HG03135 (cell line): ENCODE measurements around the gene ARMH2.

ENCODE experiments used
- ATAC-seq: cut with Tn5 transposase; IDR thresholded peaks from one replicate; pipeline ENCODE4 v1.9.1; 2021; ENCODE audit warnings: mild to moderate bottlenecking, moderate library complexity; ENCODE audit not compliant: unreplicated experiment

The ARMH2 gene

GRCh38 chr6:24821860-24822444 lies 23.2 kb upstream of the ARMH2 start:
- no peak for ATAC-seq

DNA sequence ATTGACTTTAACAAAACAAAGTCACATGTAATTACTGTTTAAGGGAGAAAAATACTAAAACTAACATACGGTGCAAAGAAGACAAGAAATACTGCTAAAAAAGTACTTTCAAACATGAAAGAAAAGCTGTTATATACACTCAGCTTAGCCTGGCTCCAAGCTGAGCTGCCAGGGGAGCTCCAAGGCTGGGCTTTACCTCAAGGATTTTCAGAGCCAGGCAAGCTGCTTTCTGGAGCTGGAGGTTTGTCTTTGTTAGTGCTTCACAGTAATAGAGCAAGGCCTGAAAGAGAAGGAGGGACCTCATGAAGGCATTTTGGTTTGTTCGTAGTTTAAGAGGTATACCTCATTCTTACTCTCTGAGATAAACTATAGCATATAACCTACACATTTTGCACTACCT lies 19.6 kb upstream of the ARMH2 start:
- no peak for ATAC-seq

GRCh38 chr6:24809728-24810127 lies 11.0 kb upstream of the ARMH2 start:
- ATAC-seq, result no peak

- no peak for ATAC-seq
Observed at GRCh38 chr6:24807584-24807983, 8.9 kb upstream of the ARMH2 start.

GRCh38 chr6:24802271-24803059 lies 3.7 kb upstream of the ARMH2 start:
- ATAC-seq, result no peak

DNA sequence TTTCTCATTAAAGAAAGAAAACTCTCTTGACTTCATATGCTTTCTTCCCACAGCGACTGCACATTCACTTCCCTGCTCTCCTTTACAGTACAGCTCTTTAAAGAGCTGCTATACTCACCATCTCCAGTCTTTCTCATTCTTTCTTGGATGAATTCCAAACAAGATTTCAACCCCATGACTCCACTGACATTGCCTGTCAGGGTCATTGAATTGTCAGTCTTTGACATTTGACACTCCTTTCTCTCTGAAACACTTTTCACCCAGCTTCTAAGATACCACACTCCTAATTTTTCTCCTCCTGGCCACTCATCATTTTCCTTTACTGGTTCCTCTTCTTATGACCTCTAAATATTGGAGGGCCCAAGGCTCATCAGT lies 811 bp upstream of the ARMH2 start:
- ATAC-seq, result no peak

DNA sequence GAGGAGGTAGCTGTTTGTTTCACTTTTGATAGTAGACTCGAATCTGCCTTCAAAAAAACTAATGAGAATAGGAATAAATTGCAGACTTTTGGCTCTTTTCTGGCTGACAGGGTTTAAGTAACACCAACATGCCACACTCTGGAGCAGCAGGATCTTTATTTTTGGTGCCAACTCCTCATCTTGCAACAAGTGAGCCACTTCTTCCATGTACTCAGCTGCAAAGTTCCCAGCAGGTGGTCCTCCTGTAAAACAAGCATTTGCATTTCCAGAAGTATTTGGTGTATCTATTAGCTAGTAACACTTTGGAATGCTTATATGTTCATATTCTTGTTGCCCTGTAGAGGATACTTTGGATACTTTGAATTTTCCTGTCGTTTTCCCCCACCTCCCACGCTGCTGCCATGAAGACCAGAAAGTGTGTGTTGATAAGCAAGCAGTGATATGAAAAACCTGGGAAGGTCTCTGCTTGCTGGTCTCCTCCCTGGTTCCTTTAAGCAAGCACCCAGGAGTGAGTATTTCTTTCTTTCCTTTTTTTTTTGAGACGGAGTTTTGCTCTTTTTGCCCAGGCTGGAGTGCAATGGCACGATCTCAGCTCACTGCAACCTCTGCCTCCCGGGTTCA lies 1.0 kb downstream of the ARMH2 start:
- no peak for ATAC-seq

DNA sequence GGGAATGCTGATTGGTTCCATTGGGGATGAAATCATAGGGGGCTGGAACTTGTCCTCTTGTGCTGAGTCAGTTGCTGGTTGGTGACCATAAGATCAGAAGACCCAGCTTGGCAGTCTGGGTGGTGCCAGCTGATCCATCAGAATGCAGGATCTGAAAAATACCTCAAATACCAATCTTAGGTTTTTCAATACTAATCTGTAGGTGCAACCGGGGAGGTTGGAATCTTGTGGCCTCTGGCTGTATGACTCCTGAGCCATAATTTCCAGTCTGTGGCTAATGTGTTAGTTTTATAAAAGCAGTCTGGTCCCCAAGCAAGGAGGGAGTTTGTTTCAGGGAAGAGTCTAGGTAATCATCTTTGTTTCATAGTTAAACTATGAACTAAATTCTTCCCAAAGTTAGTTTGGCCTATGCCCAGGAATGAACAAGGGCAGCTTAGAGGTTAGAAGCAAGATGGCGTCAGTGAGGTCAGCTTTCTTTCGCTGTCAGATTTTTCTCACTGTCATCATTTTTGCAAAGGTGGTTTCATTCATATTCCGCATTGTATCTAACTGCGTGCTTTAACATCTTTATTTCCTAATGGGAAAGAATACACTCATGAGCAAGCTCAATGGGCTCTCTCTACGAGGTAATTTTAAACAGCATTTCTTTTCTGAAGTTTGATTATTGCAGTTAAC lies 2.0 kb downstream of the ARMH2 start:
- ATAC-seq, result no peak

DNA sequence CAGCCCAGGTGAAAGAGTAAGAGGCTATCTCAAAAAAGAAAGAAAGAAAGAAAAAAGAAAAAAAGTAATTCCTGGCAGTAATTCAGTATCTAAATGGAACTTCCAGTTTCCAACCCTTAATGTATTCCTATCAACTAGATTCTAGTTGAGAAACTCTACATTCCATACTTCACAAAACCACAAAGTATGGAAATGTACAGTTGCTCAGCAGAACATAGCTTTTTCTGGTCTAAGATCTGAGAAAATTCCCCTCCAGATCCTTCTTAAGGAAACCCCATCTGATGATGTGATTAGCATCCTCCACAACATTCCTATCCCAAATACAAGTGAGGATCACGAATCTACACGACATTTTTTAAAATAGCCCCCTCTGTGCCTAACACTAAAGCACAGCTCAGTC lies 3.6 kb downstream of the ARMH2 start:
- ATAC-seq, result no peak

GRCh38 chr6:24788031-24788665 lies 10.6 kb downstream of the ARMH2 start:
- no peak for ATAC-seq

- no peak for ATAC-seq
Observed at GRCh38 chr6:24780206-24780605, 18.5 kb downstream of the ARMH2 start.

DNA sequence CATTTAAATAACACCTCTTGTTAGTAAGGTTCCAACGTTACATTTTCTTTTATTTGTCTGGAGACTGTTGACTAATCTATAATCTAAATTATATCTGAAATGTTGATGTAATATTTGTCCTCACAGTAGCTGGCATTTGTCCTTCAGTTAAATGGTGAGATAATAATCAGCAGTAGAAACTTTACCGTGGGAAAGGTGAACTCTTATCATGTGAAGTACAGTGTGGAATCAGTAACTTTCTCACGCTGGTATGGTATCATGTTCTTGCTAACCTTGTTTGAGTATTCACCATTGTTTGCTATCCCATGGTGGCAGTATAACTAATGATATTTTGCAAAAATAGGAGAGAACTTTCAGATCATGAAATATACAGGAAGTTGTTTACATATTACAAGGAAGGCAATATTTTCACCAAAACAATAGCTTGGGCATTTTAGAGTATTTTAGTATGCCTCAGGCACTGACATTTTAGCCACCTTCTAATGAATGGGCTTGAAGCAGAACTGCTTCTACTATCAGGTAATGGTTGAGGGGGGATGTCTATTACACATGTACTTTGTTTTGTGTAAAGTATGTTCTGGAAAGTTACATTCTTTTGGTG lies 19.2 kb downstream of the ARMH2 start:
- no peak for ATAC-seq

DNA sequence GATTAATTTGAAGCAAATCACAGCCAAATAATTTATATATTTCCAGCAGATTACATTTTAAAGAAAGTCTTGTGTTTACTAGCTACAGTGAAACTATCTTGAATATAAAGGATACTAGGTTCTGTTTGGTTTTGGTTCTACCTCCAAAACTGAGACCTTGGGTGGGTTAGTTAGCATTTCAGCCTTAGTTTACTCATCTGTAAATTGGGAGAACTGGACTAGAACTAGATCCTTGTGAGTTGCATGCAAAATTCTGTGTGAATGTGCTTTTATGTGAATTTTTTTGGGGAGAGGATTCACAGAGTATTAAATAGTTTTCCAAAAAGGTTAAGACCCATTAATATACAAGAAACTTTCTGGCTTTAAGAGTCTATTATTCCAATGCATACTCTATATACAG lies 19.8 kb downstream of the ARMH2 start:
- ATAC-seq, result no peak

DNA sequence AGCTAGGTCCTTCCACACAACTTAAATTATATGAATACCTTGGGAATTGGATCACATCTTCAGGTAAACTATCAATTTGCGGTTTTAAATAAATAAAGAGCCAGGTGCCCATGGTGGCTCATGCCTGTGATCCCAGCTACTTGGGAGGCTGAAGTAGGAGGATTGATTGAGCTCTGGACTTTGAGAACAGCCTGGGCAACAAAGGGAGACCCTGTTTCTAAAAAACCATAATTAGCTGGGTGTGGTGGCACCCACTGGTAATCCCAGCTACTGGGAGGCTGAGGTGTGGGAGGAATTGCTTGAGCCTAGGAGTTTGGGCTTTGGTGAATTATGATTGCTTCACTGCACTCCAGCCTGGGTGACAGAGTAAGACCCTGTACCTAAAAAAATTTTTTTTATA lies 20.6 kb downstream of the ARMH2 start:
- no peak for ATAC-seq

GRCh38 chr6:24777227-24777626 lies 21.5 kb downstream of the ARMH2 start:
- no peak for ATAC-seq

DNA sequence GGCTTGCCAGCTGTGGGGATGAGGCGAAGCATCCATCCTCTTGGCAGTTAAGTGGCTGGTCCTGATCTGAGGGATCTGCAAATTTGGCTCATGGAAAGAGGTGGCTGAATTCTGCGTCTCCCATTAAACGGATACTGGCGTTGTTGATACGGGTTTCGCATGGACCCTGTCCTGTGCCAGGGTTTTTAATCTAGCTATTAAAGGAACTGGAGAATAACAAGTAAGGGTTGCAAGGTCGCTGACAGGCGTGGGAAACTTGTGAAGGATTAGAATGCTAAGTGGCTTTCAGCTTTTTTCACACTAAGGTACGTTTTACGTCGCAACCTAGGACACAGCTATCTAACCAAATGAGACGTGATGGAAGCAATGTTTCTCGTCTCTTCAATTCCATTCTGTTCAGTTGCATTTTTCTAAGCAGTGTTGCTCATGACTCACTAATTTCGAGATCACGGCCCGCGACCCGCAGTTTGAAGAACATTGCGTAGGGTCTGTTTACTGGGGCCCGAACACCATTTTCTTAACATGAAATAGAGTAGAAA lies 23.1 kb downstream of the ARMH2 start:
- peak; percentile 9 for ATAC-seq

- ATAC-seq, result peak; percentile 91
Observed at GRCh38 chr6:24774696-24775519, 23.8 kb downstream of the ARMH2 start, which contains the start of gene GMNN. GMNN (plus strand) TSS chr6:24774937; CDS start chr6:24777247, 2,310 bp downstream.

DNA sequence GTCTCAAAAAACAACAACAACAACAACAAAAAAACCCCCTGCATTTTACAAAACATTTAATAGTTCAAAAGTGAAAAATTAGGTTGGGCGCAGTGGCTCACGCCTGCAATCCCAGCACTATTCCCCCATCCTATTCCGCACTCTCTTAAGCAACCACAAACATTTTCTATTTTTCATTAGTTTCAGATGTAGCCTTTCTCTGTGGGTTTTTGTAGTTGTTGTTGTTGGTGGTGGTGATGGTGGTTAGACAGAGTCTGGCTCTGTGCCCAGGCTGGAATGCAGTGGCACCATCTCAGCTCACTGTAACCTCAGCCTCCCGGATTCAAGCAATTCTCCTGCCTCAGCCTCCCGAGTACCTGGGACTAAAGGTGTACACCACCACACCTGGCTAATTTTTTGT lies 30.4 kb downstream of the ARMH2 start:
- ATAC-seq, result no peak

- ATAC-seq, result no peak
Observed at GRCh38 chr6:24766680-24767462, 31.8 kb downstream of the ARMH2 start.
